Activated CD8-positive, alpha-beta memory T cell treated with anti-CD3 and anti-CD28 coated beads, Interleukin-2, amount 50 U/mL, for 24 hours (primary cell): ENCODE data around the gene CGN.
"Not testable (repeated sequence)": the region's sequence is repeated elsewhere in the genome, so short reads cannot be mapped to it uniquely, and the experiment has no call there.

ENCODE experiments used
- DNase-seq: peaks from one replicate; pipeline ENCODE4 v3.0.0-alpha.2; 2020; ENCODE audit errors: extremely low read depth

Gene CGN

GRCh38 chr1:151502035-151502700 is 9.0 kb upstream of the CGN start:
- DNase-seq = no peak

GRCh38 chr1:151502859-151503780 is 8.1 kb upstream of the CGN start:
- DNase-seq = no peak

GRCh38 chr1:151504252-151504651 is 6.9 kb upstream of the CGN start:
- no peak for DNase-seq

GRCh38 chr1:151504759-151505158 is 6.4 kb upstream of the CGN start:
- no peak for DNase-seq

- no peak for DNase-seq
Observed at GRCh38 chr1:151508833-151509232, 2.4 kb upstream of the CGN start.

- DNase-seq = no peak
Observed at GRCh38 chr1:151509350-151510019, 1.7 kb upstream of the CGN start.

- no peak for DNase-seq
Observed at GRCh38 chr1:151510020-151510405, 1.2 kb upstream of the CGN start.

GRCh38 chr1:151510614-151510956 is 602 bp upstream of the CGN start:
- no peak for DNase-seq

- DNase-seq = no peak
Observed at GRCh38 chr1:151511636-151512215, 539 bp downstream of the CGN start.

- DNase-seq = no peak
Observed at GRCh38 chr1:151512326-151512725, 1.1 kb downstream of the CGN start.

GRCh38 chr1:151512801-151513625 is 1.8 kb downstream of the CGN start:
- no peak for DNase-seq

- no peak for DNase-seq
Observed at GRCh38 chr1:151513626-151514121, 2.5 kb downstream of the CGN start.

- no peak for DNase-seq
Observed at GRCh38 chr1:151514366-151514765, 3.2 kb downstream of the CGN start.

- no peak for DNase-seq
Observed at GRCh38 chr1:151515265-151515664, 4.1 kb downstream of the CGN start.

GRCh38 chr1:151516031-151516511 is 4.9 kb downstream of the CGN start:
- DNase-seq = no peak

GRCh38 chr1:151518431-151518830 is 7.2 kb downstream of the CGN start:
- DNase-seq = no peak

GRCh38 chr1:151518936-151519335 is 7.7 kb downstream of the CGN start:
- DNase-seq = no peak

- DNase-seq = no peak
Observed at GRCh38 chr1:151519667-151520066, 8.5 kb downstream of the CGN start.

- no peak for DNase-seq
Observed at GRCh38 chr1:151520359-151520758, 9.2 kb downstream of the CGN start.

- DNase-seq = not testable (repeated sequence)
Observed at GRCh38 chr1:151522427-151522826, 11.2 kb downstream of the CGN start.

- no peak for DNase-seq
Observed at GRCh38 chr1:151523326-151523725, 12.1 kb downstream of the CGN start.
